Stimulated activated naive CD8-positive, alpha-beta T cell treated with anti-CD3 and anti-CD28 coated beads, Interleukin-15, amount 100 ng/mL, for 72 hours (primary cell): Measurements from ENCODE around the gene ILK.

Experiments
- ATAC-seq: fragments of 150-1000 bp; cut with Tn5 transposase; 2 replicates; pipeline ENCODE4 v1.10.0; 2021; ENCODE audit warnings: mild to moderate bottlenecking, moderate library complexity
- DNase-seq, 2 donors: peaks; one replicate each; pipeline ENCODE4 v3.0.0; 2021 to 2022
- H3K27ac Mint-ChIP-seq, 2 donors: one replicate each; pipeline ENCODE4 v1.8.0; 2022; ENCODE audit warnings: mild to moderate bottlenecking in 2 of 2, mixed read lengths in 2 of 2, moderate library complexity in 2 of 2
- H3K27me3 Mint-ChIP-seq: one replicate; pipeline ENCODE4 v1.8.0; 2022; ENCODE audit warnings: mixed read lengths
- H3K4me1 Mint-ChIP-seq: one replicate; pipeline ENCODE4 v1.8.0; 2022; ENCODE audit warnings: mild to moderate bottlenecking, mixed read lengths
- H3K4me3 Mint-ChIP-seq, 2 donors: one replicate each; pipeline ENCODE4 v1.8.0; 2022; ENCODE audit warnings: mild to moderate bottlenecking in 2 of 2, mixed read lengths in 2 of 2, moderate library complexity in 1 of 2
- H3K9me3 Mint-ChIP-seq, 2 donors: one replicate each; pipeline ENCODE4 v1.8.0; 2022; ENCODE audit warnings: mixed read lengths in 2 of 2

The ILK gene

DNA sequence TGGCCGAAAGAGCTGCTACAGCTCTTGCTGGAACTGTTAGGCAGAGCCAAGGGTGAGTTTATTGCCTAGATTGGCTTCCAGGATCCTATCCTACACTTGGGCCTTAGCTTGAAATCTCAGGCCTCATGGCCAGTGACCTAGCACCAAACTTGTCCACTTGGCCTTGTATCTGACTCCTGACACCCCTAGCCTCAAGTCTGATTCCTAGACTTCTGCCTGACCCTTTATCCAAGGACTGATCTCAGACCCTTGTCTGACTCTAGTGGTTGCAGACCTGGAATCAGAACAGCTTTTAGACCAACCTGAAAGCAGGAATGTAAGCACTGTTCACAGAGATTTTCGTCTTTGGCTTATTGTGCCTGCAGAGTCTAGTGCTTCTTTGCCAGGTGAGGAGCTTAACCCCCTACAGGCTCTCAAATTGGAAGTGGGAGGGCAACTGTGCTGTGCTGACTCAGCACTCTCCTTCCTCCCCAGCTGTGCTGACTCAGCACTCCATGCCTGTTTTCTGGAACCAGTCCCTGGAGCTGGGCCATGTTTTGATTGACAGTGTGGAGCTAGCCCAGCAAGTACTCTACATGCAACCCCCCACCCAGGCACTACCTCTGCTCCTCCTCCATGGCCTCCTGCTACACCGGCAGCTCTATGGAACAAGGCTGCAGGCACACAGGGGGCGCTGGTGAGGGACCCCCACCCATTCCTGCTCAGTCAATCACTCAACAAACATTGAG lies 35.2 kb upstream of the ILK start:
- ATAC-seq (no peak), DNase-seq (no peak)
- Mint-ChIP-seq H3K4me1 (no peaks in the 10 kb centered on the region), H3K4me3 (no peak overlapping the region), H3K9me3 (no peaks in the 10 kb centered on the region), H3K27ac (no peak overlapping the region), H3K27me3 (no peaks in the 10 kb centered on the region)

DNA sequence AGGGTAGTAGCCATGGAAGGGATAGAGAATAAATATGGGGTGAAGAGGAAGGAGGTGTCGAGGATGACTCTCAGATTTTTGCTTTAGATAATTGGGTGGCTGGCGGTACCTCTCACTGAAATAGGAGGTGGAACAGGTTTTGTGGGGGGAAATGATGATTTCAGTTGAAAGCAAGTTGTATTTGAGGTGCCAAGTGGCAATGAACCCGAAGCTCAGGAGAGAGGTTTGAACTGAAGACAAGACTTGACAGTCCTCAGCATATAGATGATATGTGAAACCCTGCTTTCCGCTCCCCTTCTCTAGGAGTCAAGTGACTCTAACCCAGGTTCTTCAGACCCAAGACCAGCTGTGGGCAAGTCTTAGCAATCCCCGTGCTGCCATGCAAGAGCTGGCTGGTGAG lies 33.9 kb upstream of the ILK start:
- no peak for ATAC-seq
- H3K9me3 Mint-ChIP-seq: no peaks in the 10 kb centered on the region
- no peaks in the 10 kb centered on the region for H3K4me1 Mint-ChIP-seq
- H3K27ac Mint-ChIP-seq: no peak overlapping the region
- no peaks in the 10 kb centered on the region for H3K27me3 Mint-ChIP-seq
- DNase-seq: no peak
- no peak overlapping the region for H3K4me3 Mint-ChIP-seq

DNA sequence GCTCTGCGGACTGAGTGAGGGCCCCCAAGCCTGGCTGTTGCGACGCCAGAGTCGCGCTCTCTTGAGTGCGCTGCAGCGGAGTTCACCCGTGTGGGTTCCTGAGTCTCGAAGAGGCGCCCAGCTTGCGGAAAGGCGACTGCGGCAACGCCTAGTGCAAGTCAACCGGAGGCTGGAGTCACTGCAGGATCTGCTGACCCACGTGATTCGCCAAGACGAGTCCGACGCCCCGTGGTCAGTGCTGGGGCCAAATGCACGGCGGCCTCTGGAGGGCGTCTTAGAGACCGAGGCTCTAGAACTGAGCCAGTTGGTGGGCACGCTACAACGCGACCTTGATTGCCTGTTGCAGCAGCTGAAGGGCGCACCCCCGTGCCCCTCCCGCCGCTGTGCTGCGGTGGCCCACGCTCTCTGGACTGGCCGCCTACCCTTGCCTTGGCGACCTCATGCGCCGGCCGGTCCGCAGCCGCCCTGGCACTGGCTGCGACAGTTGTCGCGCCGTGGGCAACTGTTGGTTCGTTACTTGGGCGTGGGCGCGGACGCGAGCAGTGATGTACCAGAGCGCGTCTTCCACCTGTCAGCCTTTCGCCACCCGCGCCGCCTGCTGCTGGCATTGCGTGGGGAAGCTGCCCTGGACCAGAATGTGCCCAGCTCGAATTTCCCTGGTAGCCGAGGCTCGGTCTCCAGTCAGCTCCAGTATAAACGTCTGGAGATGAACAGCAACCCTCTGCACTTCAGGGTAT lies 32.7 kb upstream of the ILK start:
- Mint-ChIP-seq H3K27ac (no peak overlapping the region), H3K9me3 (no peaks in the 10 kb centered on the region), H3K4me3 (no peak overlapping the region), H3K27me3 (no peaks in the 10 kb centered on the region), H3K4me1 (no peaks in the 10 kb centered on the region)
- no peak for DNase-seq
- ATAC-seq: no peak

DNA sequence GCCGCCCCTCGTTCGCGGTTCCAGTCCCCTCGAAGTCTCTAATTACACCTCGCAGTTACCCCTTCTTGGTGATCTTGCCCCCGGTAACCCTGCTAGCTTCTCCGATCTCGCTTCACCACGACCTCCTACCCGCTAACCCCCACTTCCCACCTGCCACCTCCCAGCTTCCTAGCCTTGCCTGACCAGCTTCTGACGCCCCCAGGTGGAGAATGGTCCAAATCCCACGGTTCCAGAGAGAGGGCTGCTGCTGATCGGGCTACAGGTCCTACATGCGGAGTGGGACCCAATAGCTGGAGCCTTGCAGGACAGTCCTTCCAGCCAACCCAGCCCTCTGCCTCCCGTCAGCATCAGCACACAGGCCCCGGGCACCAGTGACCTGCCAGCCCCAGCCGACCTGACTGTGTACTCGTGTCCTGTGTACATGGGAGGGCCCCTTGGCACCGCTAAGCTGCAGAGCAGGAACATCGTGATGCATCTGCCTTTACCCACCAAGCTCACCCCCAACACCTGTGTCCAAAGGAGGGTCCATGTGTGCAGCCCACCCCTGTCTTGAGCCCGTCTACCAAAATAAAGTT lies 32.1 kb upstream of the ILK start:
- no peak for DNase-seq

DNA sequence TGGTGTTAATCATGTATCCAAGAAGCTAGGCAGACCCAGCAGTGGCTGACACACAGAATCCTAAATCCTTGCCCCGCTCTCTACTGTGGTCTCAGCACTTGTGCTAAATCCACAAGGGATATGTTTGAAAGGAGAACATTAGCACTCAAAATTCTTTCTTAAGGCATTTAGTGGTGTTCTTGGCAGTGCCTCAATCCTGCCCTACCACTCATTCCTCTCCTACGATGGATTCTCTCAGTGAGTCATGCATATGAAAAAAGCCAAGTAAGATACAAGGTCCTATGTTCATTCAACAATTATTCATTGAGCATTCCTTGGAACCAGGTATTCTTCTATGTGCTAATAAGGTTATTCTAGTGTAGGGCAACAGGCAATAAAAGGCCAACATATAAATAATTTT lies 31.4 kb upstream of the ILK start:
- no peak overlapping the region for H3K27ac Mint-ChIP-seq
- no peak for DNase-seq
- H3K4me1 Mint-ChIP-seq: no peaks in the 10 kb centered on the region

More for the DNA sequence above, 32.1 kb upstream of the ILK start:
- Mint-ChIP-seq H3K9me3 (no peaks in the 10 kb centered on the region), H3K4me1 (no peaks in the 10 kb centered on the region), H3K4me3 (no peak overlapping the region), H3K27me3 (no peaks in the 10 kb centered on the region), H3K27ac (peak overlapping the region in 1 of 2 donors; percentile 36)
- peak; percentile 23 for ATAC-seq

DNA sequence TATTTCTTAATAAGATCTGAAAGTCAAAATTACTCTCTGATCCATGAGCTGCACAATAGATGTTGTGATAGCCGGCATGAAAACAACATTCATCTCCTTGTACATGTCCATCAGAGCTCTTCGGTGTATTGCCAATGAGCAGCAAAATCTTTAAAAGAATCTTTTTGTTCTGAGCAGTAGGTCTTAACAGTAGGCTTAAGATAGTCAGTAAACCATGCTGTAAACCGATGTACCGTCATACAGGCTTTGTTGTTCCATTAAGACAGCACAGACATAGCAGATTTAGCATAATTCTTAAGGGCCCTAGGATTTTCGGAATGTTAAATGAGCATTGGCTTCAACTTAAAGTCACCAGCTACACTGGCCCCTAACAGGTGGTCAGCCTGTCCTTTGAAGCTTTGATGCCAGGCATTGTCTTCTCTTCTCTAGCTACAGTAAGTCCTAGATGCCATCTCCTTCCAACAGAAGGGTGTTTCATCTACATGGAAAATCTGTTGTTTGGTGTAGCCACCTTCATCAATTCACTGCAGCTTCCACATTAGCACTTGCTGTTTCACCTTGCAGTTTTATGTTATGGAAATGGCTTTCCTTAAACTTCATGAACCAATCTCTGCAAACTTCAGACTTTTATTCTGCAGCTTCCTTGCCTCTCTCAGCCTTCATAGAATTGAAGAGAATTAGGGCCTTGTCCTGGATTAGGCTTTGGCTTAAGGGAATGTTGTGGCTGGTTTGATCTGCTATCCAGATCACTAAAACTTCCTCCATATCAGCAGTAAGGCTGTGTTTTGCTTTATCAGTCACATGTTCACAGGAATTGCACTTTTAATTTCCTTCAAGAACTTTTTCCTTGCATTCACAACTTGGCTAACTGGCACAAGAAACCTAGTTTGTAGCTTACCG lies 28.5 kb upstream of the ILK start:
- Mint-ChIP-seq H3K27me3 (no peaks in the 10 kb centered on the region), H3K4me3 (no peak overlapping the region), H3K27ac (no peak overlapping the region), H3K4me1 (no peaks in the 10 kb centered on the region), H3K9me3 (no peaks in the 10 kb centered on the region)
- DNase-seq (no peak), ATAC-seq (no peak)

More for the DNA sequence above, 31.4 kb upstream of the ILK start:
- Mint-ChIP-seq H3K9me3 (no peaks in the 10 kb centered on the region), H3K27me3 (no peaks in the 10 kb centered on the region), H3K4me3 (no peak overlapping the region)
- ATAC-seq: no peak

DNA sequence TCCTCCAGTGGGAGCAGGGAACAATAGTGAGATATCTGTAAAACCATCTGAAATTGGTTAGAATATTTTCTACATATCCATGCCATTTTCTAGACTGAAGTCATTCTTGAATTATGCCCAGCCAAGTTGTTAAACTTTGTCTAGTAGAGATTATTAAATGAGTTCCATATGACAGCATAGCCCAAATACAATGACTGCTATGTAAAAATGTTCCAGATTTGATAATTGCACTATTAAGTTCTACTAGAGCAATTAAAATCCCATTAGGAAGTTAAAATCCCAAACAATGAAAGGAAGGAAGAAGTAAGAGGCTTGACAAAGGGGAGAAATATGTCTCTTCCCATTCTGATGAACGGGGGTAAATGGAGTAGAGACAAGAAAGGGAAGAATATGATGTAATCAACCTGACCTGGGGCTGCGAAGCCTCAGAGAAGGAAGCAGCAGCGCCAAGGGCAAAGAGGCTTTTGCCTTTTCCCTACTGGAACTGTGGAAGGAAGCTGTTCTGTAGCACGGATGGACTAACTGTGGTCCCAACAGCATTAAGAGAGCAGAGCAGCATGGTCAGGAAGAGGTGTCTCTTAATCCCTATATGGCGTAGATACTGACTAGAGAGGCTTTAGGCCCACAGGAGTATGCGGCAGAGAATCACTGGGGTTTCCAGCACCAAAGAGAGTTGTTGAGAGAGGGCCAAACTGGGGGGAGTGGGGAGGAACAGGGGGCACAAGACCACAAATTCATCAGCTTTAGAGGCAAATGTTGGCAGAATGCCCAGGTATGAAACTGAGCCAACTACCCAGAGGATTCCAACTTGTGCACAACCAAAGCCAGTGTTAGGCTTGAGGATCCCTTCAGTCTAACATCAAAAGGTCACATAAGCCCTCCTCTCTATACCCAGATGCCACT lies 26.9 kb upstream of the ILK start:
- DNase-seq (no peak), ATAC-seq (no peak)
- Mint-ChIP-seq H3K4me1 (no peaks in the 10 kb centered on the region), H3K4me3 (no peak overlapping the region), H3K9me3 (no peaks in the 10 kb centered on the region), H3K27me3 (no peaks in the 10 kb centered on the region), H3K27ac (no peak overlapping the region)

DNA sequence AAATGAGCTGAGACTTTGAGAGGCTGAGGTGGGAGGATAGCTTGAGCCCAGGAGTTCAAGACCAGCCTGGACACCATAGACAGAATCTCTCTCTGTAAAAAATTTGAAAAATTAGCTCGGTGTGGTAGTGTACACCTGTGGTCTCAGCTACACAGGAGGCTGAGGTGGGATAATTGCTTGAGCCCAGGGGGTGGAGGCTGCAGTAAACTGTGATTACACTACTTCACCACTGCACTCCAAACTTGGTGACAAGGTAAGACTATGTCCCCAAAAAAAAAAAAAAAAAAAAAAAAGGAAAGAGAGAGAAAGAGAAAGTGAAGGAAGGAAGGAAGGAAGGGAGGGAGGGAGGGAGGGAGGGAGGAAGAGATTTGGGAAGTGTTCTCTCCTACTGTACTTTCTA lies 25.4 kb upstream of the ILK start:
- H3K27ac Mint-ChIP-seq: no peak overlapping the region
- ATAC-seq (no peak), DNase-seq (no peak)
- no peaks in the 10 kb centered on the region for H3K4me1 Mint-ChIP-seq
- H3K4me3 Mint-ChIP-seq: no peak overlapping the region
- H3K9me3 Mint-ChIP-seq: peaks cover 5% of the 10 kb centered on the region in 2 donors
- no peaks in the 10 kb centered on the region for H3K27me3 Mint-ChIP-seq

DNA sequence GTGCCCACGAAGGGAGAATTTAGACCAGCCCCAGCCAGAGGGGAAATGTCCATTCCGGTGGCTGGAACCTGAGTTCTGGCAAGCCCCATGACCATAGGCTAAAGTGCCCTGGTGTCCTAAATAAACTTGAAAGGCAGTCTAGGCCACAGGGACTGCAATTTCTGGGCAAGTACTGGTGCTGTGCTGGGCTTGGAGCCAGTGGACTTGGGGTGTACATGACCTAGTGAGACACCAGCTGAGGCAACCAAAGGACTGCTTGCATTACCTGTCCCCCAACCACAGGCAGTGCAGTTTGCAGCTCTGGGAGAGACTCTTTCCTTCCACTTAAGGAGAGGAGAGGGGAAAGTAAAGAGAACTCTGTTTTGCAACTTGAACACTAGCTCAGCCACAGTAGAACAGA lies 23.9 kb upstream of the ILK start:
- no peak for ATAC-seq
- Mint-ChIP-seq H3K4me3 (no peak overlapping the region), H3K9me3 (peaks cover 20% of the 10 kb centered on the region in 2 donors), H3K27ac (no peak overlapping the region), H3K4me1 (no peaks in the 10 kb centered on the region), H3K27me3 (no peaks in the 10 kb centered on the region)
- no peak for DNase-seq

DNA sequence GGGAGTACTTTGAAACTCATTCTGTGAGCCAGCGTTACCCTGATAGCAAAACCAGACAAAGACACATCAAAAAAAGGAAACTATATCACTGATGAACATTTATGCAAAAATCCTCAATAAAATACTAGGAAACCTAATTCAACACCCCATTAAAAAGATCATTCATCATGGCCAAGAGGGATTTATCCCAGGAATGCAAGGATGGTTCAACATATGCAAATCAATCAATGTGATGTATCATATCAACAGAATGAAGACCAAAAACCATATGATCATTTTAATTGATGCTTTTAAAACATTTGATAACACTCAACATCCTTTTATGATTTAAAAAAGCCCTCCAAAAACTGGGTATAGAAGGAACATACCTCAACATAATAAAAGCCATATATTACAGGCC lies 20.0 kb upstream of the ILK start:
- ATAC-seq: no peak
- Mint-ChIP-seq H3K9me3 (peaks cover 23% of the 10 kb centered on the region in 2 donors), H3K27ac (no peak overlapping the region), H3K27me3 (no peaks in the 10 kb centered on the region), H3K4me1 (no peaks in the 10 kb centered on the region), H3K4me3 (no peak overlapping the region)
- no peak for DNase-seq

DNA sequence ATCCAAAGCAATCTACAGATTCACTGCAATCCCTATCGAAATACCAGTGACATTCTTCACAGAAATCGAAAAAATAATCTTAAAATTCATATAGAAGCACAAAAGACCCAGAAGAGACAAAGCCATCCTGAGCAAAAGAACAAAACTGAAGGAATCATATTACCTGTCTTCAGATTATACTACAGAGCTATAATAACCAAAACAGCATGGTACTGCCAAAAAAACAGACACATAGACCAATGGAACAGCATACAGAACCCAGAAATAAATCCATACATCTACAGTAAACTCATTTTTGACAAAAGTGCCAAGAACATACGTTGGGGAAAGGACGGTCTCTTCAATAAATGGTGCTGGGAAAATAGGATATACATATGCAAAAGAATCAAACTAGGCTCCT lies 19.0 kb upstream of the ILK start:
- H3K9me3 Mint-ChIP-seq: peaks cover 23% of the 10 kb centered on the region in 2 donors
- H3K4me1 Mint-ChIP-seq: no peaks in the 10 kb centered on the region
- H3K27ac Mint-ChIP-seq: no peak overlapping the region
- H3K27me3 Mint-ChIP-seq: no peaks in the 10 kb centered on the region
- no peak for DNase-seq
- ATAC-seq: no peak
- no peak overlapping the region for H3K4me3 Mint-ChIP-seq

DNA sequence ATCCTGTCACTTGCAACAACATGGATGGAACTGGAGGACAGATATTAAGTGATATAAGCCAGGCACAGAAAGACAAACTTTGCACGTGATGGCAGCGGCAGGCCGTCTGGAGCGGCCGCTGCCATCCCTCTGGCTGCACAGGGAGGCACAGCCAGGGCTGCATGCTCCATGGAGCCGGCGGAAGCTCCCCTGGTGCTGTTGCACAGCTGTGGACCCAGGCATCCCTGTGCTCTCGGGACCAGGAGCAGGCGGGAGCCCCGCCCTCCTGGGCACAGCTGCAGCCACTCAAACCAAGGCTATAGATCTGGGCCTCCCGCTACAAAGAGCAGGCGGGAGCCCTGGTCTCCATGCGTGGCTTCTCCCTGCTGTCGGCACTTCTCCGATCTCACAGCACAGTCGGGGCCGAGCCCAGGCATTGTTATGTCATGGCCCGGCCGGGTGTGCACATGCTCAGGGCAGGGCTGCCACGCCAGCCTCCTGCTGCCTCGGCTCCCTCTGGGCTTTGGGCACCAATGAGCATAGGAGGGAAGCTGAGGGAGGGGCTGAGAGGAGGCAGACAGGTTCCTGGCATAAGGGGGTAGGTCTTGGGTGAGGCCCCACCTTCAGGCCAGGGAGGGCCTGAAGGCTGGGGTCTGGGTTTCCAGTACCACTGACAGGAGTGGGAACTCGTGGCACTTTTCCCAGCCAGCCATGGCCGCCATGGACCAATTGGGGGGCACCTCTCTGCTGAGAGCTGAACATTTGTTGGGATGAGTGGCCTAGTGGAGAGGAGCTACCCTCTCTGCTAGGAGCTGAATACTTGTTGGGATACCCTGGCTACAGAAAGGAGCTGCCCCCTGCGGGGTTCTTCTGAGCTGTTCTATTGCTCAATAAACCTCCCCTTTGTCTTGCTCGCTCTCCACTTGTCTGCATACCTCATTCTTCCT lies 16.9 kb upstream of the ILK start:
- Mint-ChIP-seq H3K27ac (no peak overlapping the region), H3K9me3 (peaks cover 23% of the 10 kb centered on the region in 2 donors), H3K4me3 (no peak overlapping the region), H3K4me1 (no peaks in the 10 kb centered on the region), H3K27me3 (no peaks in the 10 kb centered on the region)
- DNase-seq (no peak), ATAC-seq (peak; percentile 20)

DNA sequence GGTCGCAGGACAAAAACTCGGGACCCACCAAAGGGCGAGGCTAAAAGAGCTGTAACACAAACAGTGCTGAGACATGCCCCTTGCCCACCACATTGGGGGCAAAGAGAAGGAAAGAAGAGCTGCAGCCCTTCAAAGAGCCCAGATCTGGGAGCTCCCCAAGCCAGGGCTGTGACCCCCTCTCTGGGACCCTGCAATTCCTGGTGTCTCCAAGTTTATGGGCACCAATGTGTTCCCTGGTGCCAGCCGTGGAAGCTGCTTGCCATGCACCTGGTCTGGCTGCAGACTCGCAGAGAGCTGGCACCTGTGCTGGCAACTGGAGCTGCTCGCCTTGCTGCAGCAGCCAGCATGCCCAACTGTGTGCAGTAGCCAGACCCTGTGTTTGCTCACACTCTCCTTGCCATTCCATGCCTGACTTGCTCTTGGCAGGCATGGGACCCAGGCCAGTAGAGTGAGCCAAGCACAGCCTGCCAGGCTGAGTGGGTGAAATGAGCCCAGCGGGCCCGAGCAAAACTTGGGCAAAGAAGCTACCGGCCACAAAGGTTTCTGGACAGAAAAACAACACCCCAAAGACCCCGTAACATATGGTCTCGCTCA lies 16.1 kb upstream of the ILK start:
- peaks cover 23% of the 10 kb centered on the region in 2 donors for H3K9me3 Mint-ChIP-seq
- ATAC-seq (no peak), DNase-seq (no peak)
- H3K4me3 Mint-ChIP-seq: no peak overlapping the region
- H3K27ac Mint-ChIP-seq: no peak overlapping the region
- H3K4me1 Mint-ChIP-seq: no peaks in the 10 kb centered on the region
- H3K27me3 Mint-ChIP-seq: no peaks in the 10 kb centered on the region

DNA sequence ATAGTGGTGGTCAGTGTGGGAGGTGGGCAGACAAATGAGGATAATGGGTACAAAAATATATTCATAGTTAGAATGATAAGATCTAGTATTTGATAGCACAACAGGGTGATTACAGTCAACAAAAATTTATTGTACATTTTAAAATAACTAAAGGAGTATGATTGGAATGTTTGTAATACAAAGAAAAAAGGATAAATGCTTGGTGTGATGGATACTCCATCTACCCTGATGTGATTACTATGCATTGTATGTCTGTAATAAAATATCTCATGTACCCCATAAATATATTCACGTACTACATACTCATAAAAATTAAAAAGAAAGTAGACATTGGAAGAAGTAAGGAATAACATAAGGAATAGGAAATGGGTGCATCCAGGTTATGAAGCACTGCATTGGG lies 15.6 kb upstream of the ILK start:
- Mint-ChIP-seq H3K27ac (no peak overlapping the region), H3K4me1 (no peaks in the 10 kb centered on the region), H3K27me3 (no peaks in the 10 kb centered on the region), H3K4me3 (no peak overlapping the region), H3K9me3 (peaks cover 19% of the 10 kb centered on the region in 2 donors)
- DNase-seq: no peak
- ATAC-seq: no peak
